SK-N-SH (cell line): Measurements from ENCODE around the gene HS6ST3. TPM values are rescaled to one million over a fixed set of nuclear protein-coding genes. Genes with fewer than 3 reads are reported as not detected.

Experiments used
- CTCF ChIA-PET: fragments of 300-600, 350-600 bp; formaldehyde crosslinking; extraction: SDS; loops from one replicate; lab custom pipeline; 2021; lab: Yijun Ruan, JAX
- POLR2A ChIA-PET: fragments of 350-600 bp; sonication (Branson Sonifier 250); formaldehyde crosslinking; extraction: SDS; loops from one replicate; lab custom pipeline; 2020; ENCODE audit warnings: antibody characterized with exemption, inconsistent platforms; lab: Yijun Ruan, JAX
- DNase-seq: peaks from one replicate; pipeline ENCODE4 v3.0.0; 2012
- H2AFZ ChIP-seq: fragments of 200-600 bp; sonication (generic); 2 replicates; pipeline ENCODE4 v1.8.1; 2016; ENCODE audit warnings: antibody characterized with exemption, mild to moderate bottlenecking, low read depth
- H3F3A ChIP-seq: fragments of 200-600 bp; sonication (generic); replicated peaks from 2 replicates; pipeline ENCODE3; 2016; ENCODE audit warnings: antibody characterized with exemption, mild to moderate bottlenecking; ENCODE audit not compliant: insufficient read depth
- H3K27ac ChIP-seq, 2 experiments: fragments of 200-500 bp in 1 of 2; fragments of 200-600 bp in 1 of 2; sonication (Bioruptor generic) in 1 of 2; sonication (generic), shearing (Covaris generic) in 1 of 2; 2 replicates each; pipeline versions ENCODE4 v1.5.1 to v1.6.1; 2014 to 2016; ENCODE audit warnings: low read depth in 2 of 2, inconsistent platforms in 1 of 2, low read length in 1 of 2, mild to moderate bottlenecking in 1 of 2, mixed read lengths in 1 of 2
- H3K27me3 ChIP-seq: fragments of 200-600 bp; sonication (generic), shearing (Covaris generic); 2 replicates; pipeline ENCODE4 v1.6.1; 2016; ENCODE audit warnings: mixed run types; ENCODE audit not compliant: insufficient read depth
- H3K36me3 ChIP-seq, 2 experiments: fragments of 200-500 bp in 1 of 2; fragments of 200-600 bp in 1 of 2; sonication (Bioruptor generic) in 1 of 2; sonication (generic) in 1 of 2; replicated peaks in 1 of 2; 2 replicates each; pipeline versions ENCODE3 to v1.5.1; 2014 to 2016; ENCODE audit warnings: low read length in 1 of 2, mild to moderate bottlenecking in 1 of 2; ENCODE audit not compliant: insufficient read depth in 2 of 2, control insufficient read depth in 1 of 2
- H3K4me1 ChIP-seq, 2 experiments: fragments of 200-500 bp in 1 of 2; fragments of 200-600 bp in 1 of 2; sonication (Bioruptor generic) in 1 of 2; sonication (generic), shearing (Covaris generic) in 1 of 2; 2 replicates each; pipeline versions ENCODE4 v1.5.1 to v1.6.1; 2014 to 2016; ENCODE audit warnings: low read depth in 1 of 2, low read length in 1 of 2, mixed run types in 1 of 2; ENCODE audit not compliant: insufficient read depth in 2 of 2, control insufficient read depth in 1 of 2
- H3K4me2 ChIP-seq: fragments of 200-600 bp; sonication (generic), shearing (Covaris generic); 2 replicates; pipeline ENCODE4 v1.6.1; 2017; ENCODE audit warnings: mixed run types
- H3K4me3 ChIP-seq, 2 experiments: fragments of 200-500 bp in 1 of 2; fragments of 200-600 bp in 1 of 2; sonication (Bioruptor generic) in 1 of 2; sonication (generic), shearing (Covaris generic) in 1 of 2; 2 replicates each; pipeline versions ENCODE4 v1.5.1 to v1.8.1; 2014 to 2016; ENCODE audit warnings: low read depth in 2 of 2, inconsistent platforms in 1 of 2, low read length in 1 of 2, mild to moderate bottlenecking in 1 of 2, mixed read lengths in 1 of 2, moderate library complexity in 1 of 2
- H3K79me2 ChIP-seq: fragments of 200-600 bp; sonication (generic); 2 replicates; pipeline ENCODE4 v1.8.1; 2017; ENCODE audit warnings: mild to moderate bottlenecking; ENCODE audit not compliant: insufficient read depth
- H3K9ac ChIP-seq: fragments of 200-600 bp; sonication (generic); 2 replicates; pipeline ENCODE4 v1.6.1; 2017; ENCODE audit warnings: mixed run types
- H3K9me2 ChIP-seq: fragments of 200-600 bp; sonication (generic); 2 replicates; pipeline ENCODE4 v1.6.1; 2017; ENCODE audit warnings: mixed run types
- H3K9me3 ChIP-seq: fragments of 200-600 bp; sonication (generic); 2 replicates; pipeline ENCODE4 v1.6.1; 2017; ENCODE audit warnings: mixed run types, mild to moderate bottlenecking, moderate library complexity
- H4K20me1 ChIP-seq: fragments of 200-600 bp; sonication (generic); 2 replicates; pipeline ENCODE4 v1.6.1; 2017; ENCODE audit warnings: mild to moderate bottlenecking, mixed run types; ENCODE audit not compliant: insufficient read depth
- ELF1 ChIP-seq: IDR thresholded peaks from 2 replicates; pipeline ENCODE4 v1.4.0; 2012
- EP300 ChIP-seq, 2 experiments: IDR thresholded peaks; 2 replicates each; pipeline versions ENCODE4 v1.4.0 to v1.6.1; 2012; ENCODE audit warnings: borderline replicate concordance in 1 of 2, low read depth in 1 of 2, low read length in 1 of 2
- EZH2phosphoT487 ChIP-seq: fragments of 200-600 bp; sonication (generic); IDR thresholded peaks from 2 replicates; pipeline ENCODE4 v1.6.1; 2017; ENCODE audit warnings: low read depth, mixed run types, mild to moderate bottlenecking, antibody characterized with exemption, moderate library complexity, borderline replicate concordance
- FOSL2 ChIP-seq: IDR thresholded peaks from 2 replicates; pipeline ENCODE4 v1.4.0; 2012; ENCODE audit warnings: low read depth, mild to moderate bottlenecking, moderate library complexity, borderline replicate concordance
- JUND ChIP-seq: IDR thresholded peaks from 2 replicates; pipeline ENCODE4 v1.4.0; 2012
- MXI1 ChIP-seq: IDR thresholded peaks from 2 replicates; pipeline ENCODE4 v1.6.1; 2012; ENCODE audit warnings: mild to moderate bottlenecking, low read depth, low read length, improper control_type of control experiment
- POLR2AphosphoS5 ChIP-seq: IDR thresholded peaks from 2 replicates; pipeline ENCODE4 v1.6.1; 2012; ENCODE audit warnings: low read depth, low read length
- RAD21 ChIP-seq: IDR thresholded peaks from 2 replicates; pipeline ENCODE4 v1.6.1; 2012; ENCODE audit warnings: mild to moderate bottlenecking, low read length
- RFX5 ChIP-seq: IDR thresholded peaks from 2 replicates; pipeline ENCODE4 v1.6.1; 2012; ENCODE audit warnings: mild to moderate bottlenecking, improper control_type of control experiment, low read length
- RXRA ChIP-seq: IDR thresholded peaks from 2 replicates; pipeline ENCODE4 v1.4.0; 2012; ENCODE audit warnings: low read depth, mild to moderate bottlenecking, borderline replicate concordance
- TCF12 ChIP-seq: IDR thresholded peaks from 2 replicates; pipeline ENCODE4 v1.4.0; 2012
- TEAD4 ChIP-seq: IDR thresholded peaks from 2 replicates; pipeline ENCODE4 v1.4.0; 2012; ENCODE audit warnings: mild to moderate bottlenecking, borderline replicate concordance; ENCODE audit not compliant: insufficient read depth
- WGBS: methylation state at CpG from one replicate; pipeline ENCODE4 v1.1.6; 2017; ENCODE audit warnings: low lambda C conversion rate; 5-methylcytosine and 5-hydroxymethylcytosine counted together
- polyA plus RNA-seq, 3 experiments: library from polyadenylated mRNA; depleted of rRNA; stranded (reverse); fragments of >200 nt; gene quantifications; 2 replicates each; pipeline ENCODE4 v1.2.3, GENCODE V29; 2012
- TF ChIP-seq, protein P1 (sequence below): IDR thresholded peaks from 2 replicates; pipeline ENCODE4; 2012
- TF ChIP-seq, protein P2 (sequence below): fragments of 150-350 bp; IDR thresholded peaks from 2 replicates; pipeline ENCODE4 v1.6.1; 2016; ENCODE audit warnings: mild to moderate bottlenecking, low read depth, low read length
- TF ChIP-seq, protein P3 (sequence below): IDR thresholded peaks from 2 replicates; pipeline ENCODE4 v1.4.0; 2012; ENCODE audit warnings: low read depth, borderline replicate concordance
- TF ChIP-seq, protein P4 (sequence below): IDR thresholded peaks from 2 replicates; pipeline ENCODE4 v1.4.0; 2012; ENCODE audit warnings: low read depth
- TF ChIP-seq, protein P5 (sequence below): fragments of 200-600 bp; sonication (generic); IDR thresholded peaks from 2 replicates; pipeline ENCODE4 v1.6.1; 2017; ENCODE audit warnings: antibody characterized with exemption, mild to moderate bottlenecking, moderate library complexity

The HS6ST3 gene
- polyA plus RNA-seq, 1 of the 3 experiments (the other 2 are of a cell fraction) = under 0.01 TPM

DNA sequence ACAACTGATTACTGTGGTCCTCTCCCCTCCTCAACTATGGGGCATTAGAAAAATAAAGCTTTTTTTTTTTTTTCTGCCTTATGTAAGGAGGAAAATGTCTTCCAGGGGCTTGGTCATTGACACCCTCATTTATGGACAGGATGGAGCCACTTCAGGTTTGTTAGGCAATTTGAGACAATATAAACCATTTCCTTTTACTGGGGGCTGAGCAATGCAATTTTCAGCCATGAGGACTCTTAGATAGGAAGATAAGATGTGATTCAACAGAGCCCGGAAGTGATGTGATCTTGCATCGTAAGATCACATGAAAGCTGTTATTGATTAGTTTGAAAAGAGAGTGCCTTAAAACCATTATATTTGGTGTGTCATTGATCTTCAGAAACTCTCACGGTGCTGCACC, 693.6 kb downstream of the HS6ST3 start:
- H3K9me3 ChIP-seq = no peaks in the 10 kb centered on the region
- no peaks in the 10 kb centered on the region for H4K20me1 ChIP-seq
- no peak overlapping the region; the same call in 1 of the 2 replicates for H2AFZ ChIP-seq
- no peak overlapping the region for H3K27ac ChIP-seq
- H3K4me1 ChIP-seq = no peaks in the 10 kb centered on the region; a peak in 1 of 4 replicates
- H3K36me3 ChIP-seq = no peaks in the 10 kb centered on the region
- H3K9ac ChIP-seq = no peak overlapping the region
- no peak overlapping the region for H3K4me2 ChIP-seq
- H3F3A ChIP-seq = no peaks in the 10 kb centered on the region
- ChIA-PET POLR2A (no interaction called here), CTCF (interaction anchor here (0.6 to 1.3 kb wide), 3 partner anchors 11 to 646 kb away, joined by 3 read pairs; no protein-coding TSS in a partner anchor)
- no peak overlapping the region for H3K4me3 ChIP-seq
- H3K79me2 ChIP-seq = no peaks in the 10 kb centered on the region
- H3K27me3 ChIP-seq = no peaks in the 10 kb centered on the region
- no peak for TF ChIP-seq TEAD4
- no peak for TF ChIP-seq FOSL2
- no peak for TF ChIP-seq POLR2AphosphoS5
- no peak for TF ChIP-seq RAD21
- TF ChIP-seq, protein P1, sequence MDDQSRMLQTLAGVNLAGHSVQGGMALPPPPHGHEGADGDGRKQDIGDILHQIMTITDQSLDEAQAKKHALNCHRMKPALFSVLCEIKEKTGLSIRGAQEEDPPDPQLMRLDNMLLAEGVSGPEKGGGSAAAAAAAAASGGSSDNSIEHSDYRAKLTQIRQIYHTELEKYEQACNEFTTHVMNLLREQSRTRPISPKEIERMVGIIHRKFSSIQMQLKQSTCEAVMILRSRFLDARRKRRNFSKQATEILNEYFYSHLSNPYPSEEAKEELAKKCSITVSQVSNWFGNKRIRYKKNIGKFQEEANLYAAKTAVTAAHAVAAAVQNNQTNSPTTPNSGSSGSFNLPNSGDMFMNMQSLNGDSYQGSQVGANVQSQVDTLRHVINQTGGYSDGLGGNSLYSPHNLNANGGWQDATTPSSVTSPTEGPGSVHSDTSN = no peak
- TF ChIP-seq, protein P2, sequence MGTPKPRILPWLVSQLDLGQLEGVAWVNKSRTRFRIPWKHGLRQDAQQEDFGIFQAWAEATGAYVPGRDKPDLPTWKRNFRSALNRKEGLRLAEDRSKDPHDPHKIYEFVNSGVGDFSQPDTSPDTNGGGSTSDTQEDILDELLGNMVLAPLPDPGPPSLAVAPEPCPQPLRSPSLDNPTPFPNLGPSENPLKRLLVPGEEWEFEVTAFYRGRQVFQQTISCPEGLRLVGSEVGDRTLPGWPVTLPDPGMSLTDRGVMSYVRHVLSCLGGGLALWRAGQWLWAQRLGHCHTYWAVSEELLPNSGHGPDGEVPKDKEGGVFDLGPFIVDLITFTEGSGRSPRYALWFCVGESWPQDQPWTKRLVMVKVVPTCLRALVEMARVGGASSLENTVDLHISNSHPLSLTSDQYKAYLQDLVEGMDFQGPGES = no peak
- TF ChIP-seq, protein P3, sequence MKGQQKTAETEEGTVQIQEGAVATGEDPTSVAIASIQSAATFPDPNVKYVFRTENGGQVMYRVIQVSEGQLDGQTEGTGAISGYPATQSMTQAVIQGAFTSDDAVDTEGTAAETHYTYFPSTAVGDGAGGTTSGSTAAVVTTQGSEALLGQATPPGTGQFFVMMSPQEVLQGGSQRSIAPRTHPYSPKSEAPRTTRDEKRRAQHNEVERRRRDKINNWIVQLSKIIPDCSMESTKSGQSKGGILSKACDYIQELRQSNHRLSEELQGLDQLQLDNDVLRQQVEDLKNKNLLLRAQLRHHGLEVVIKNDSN = no peak
- TF ChIP-seq RFX5 = no peak
- TF ChIP-seq JUND = no peak
- TF ChIP-seq MXI1 = no peak
- no peak for TF ChIP-seq EP300 (IDR thresholded peaks at IDR 0.05; ENCODE audit: borderline replicate concordance in 1 of 2, low read depth in 1 of 2, low read length in 1 of 2)
- TF ChIP-seq EZH2phosphoT487 = no peak
- TF ChIP-seq, protein P4, sequence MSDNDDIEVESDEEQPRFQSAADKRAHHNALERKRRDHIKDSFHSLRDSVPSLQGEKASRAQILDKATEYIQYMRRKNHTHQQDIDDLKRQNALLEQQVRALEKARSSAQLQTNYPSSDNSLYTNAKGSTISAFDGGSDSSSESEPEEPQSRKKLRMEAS = no peak
- 10% methylated on average over 3 of the region's 3 CpGs for WGBS
- no peaks in the 10 kb centered on the region for H3K9me2 ChIP-seq
- DNase-seq = no peak

DNA sequence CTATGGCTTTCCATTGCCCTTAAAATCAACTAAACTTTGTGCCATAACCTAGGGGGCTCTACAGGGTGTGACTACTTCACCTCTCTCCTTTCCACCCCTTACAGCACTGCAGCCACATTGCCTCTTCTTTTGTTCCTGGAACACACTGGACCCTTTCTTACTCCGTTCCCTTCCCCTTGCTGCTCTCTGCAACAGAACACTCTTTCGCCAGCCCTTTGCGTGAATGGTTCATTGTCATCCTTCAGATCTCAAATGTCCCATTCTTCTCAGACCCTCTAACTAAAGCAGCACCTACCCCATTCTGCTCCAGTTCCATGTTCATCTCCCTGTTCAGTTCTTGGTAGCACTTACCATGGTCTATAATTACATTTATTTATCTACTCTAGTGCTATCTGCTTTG, 696.1 kb downstream of the HS6ST3 start:
- TF ChIP-seq ELF1 (no peak), RXRA (no peak), RAD21 (no peak), TCF12 (no peak)
- TF ChIP-seq, protein P5, sequence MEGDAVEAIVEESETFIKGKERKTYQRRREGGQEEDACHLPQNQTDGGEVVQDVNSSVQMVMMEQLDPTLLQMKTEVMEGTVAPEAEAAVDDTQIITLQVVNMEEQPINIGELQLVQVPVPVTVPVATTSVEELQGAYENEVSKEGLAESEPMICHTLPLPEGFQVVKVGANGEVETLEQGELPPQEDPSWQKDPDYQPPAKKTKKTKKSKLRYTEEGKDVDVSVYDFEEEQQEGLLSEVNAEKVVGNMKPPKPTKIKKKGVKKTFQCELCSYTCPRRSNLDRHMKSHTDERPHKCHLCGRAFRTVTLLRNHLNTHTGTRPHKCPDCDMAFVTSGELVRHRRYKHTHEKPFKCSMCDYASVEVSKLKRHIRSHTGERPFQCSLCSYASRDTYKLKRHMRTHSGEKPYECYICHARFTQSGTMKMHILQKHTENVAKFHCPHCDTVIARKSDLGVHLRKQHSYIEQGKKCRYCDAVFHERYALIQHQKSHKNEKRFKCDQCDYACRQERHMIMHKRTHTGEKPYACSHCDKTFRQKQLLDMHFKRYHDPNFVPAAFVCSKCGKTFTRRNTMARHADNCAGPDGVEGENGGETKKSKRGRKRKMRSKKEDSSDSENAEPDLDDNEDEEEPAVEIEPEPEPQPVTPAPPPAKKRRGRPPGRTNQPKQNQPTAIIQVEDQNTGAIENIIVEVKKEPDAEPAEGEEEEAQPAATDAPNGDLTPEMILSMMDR = no peak
- TF ChIP-seq, protein P1 = no peak
- Histone ChIP-seq H4K20me1 (no peaks in the 10 kb centered on the region), H3K9me3 (no peaks in the 10 kb centered on the region), H3K9ac (no peak overlapping the region), H3K79me2 (no peaks in the 10 kb centered on the region), H3K4me1 (no peaks in the 10 kb centered on the region; a peak in 1 of 4 replicates), H3K4me2 (no peak overlapping the region), H2AFZ (no peak overlapping the region), H3K9me2 (no peaks in the 10 kb centered on the region), H3K36me3 (no peaks in the 10 kb centered on the region), H3K27me3 (no peaks in the 10 kb centered on the region), H3K27ac (no peak overlapping the region), H3F3A (no peaks in the 10 kb centered on the region), H3K4me3 (no peak overlapping the region)
- DNase-seq = no peak
- 86% methylated on average over 3 of the region's 3 CpGs for WGBS
- POLR2A ChIA-PET = no interaction called here
- CTCF ChIA-PET = no interaction called here
